Panc1 (cell line): Measurements from ENCODE around the gene PCDHGB7.

Source experiments
- TCF7L2 ChIP-seq: IDR thresholded peaks from 2 replicates; pipeline ENCODE4 v1.6.1; 2011; ENCODE audit warnings: mild to moderate bottlenecking, low read depth, low read length, inconsistent platforms
- TF ChIP-seq, protein P1 (sequence below): fragments of 450-650 bp; IDR thresholded peaks from 2 replicates; pipeline ENCODE4 v1.5.1; 2017; ENCODE audit warnings: mild to moderate bottlenecking
- TF ChIP-seq, protein P2 (sequence below), 2 experiments: IDR thresholded peaks; 2 replicates each; pipeline ENCODE4 v1.6.1; 2011 to 2012; ENCODE audit warnings: low read depth in 2 of 2, control low read depth in 1 of 2, low read length in 1 of 2, mild to moderate bottlenecking in 1 of 2, moderate library complexity in 1 of 2; ENCODE audit not compliant: insufficient read depth in 1 of 2

GRCh38 chr5:141374627-141375026 is 42.9 kb upstream of the PCDHGB7 start:
- TF ChIP-seq, protein P1, sequence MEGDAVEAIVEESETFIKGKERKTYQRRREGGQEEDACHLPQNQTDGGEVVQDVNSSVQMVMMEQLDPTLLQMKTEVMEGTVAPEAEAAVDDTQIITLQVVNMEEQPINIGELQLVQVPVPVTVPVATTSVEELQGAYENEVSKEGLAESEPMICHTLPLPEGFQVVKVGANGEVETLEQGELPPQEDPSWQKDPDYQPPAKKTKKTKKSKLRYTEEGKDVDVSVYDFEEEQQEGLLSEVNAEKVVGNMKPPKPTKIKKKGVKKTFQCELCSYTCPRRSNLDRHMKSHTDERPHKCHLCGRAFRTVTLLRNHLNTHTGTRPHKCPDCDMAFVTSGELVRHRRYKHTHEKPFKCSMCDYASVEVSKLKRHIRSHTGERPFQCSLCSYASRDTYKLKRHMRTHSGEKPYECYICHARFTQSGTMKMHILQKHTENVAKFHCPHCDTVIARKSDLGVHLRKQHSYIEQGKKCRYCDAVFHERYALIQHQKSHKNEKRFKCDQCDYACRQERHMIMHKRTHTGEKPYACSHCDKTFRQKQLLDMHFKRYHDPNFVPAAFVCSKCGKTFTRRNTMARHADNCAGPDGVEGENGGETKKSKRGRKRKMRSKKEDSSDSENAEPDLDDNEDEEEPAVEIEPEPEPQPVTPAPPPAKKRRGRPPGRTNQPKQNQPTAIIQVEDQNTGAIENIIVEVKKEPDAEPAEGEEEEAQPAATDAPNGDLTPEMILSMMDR: no peak
- no peak for TF ChIP-seq TCF7L2
- TF ChIP-seq, protein P2, sequence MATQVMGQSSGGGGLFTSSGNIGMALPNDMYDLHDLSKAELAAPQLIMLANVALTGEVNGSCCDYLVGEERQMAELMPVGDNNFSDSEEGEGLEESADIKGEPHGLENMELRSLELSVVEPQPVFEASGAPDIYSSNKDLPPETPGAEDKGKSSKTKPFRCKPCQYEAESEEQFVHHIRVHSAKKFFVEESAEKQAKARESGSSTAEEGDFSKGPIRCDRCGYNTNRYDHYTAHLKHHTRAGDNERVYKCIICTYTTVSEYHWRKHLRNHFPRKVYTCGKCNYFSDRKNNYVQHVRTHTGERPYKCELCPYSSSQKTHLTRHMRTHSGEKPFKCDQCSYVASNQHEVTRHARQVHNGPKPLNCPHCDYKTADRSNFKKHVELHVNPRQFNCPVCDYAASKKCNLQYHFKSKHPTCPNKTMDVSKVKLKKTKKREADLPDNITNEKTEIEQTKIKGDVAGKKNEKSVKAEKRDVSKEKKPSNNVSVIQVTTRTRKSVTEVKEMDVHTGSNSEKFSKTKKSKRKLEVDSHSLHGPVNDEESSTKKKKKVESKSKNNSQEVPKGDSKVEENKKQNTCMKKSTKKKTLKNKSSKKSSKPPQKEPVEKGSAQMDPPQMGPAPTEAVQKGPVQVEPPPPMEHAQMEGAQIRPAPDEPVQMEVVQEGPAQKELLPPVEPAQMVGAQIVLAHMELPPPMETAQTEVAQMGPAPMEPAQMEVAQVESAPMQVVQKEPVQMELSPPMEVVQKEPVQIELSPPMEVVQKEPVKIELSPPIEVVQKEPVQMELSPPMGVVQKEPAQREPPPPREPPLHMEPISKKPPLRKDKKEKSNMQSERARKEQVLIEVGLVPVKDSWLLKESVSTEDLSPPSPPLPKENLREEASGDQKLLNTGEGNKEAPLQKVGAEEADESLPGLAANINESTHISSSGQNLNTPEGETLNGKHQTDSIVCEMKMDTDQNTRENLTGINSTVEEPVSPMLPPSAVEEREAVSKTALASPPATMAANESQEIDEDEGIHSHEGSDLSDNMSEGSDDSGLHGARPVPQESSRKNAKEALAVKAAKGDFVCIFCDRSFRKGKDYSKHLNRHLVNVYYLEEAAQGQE (IDR thresholded peaks at IDR 0.05; ENCODE audit: insufficient read depth in 1 of 2, low read depth in 2 of 2, low read length in 1 of 2): no peak
